COLO668 (cell line): ENCODE measurements around the gene HERC4.
A peak's percentile ranks its signal among the peaks of the same experiment; 100 is the strongest.
"Not testable (repeated sequence)": the region's sequence is repeated elsewhere in the genome, so short reads cannot be mapped to it uniquely, and the experiment has no call there.

ENCODE experiments used
- DNase-seq: peaks from one replicate; lab custom pipeline; 2025; ENCODE audit not compliant: unreplicated experiment; lab: John Stamatoyannopoulos, UW

The HERC4 gene

GRCh38 chr10:67884842-67885670 is 190.0 kb downstream of the HERC4 start:
- DNase-seq, result peak; percentile 73

GRCh38 chr10:67884313-67884841 is 190.7 kb downstream of the HERC4 start, which contains the start of gene SIRT1:
Gene SIRT1 (plus strand): TSS chr10:67884656. CDS start chr10:67884722, 66 bp downstream.
- peak; percentile 92 for DNase-seq

- no peak for DNase-seq
Measured at GRCh38 chr10:67883710-67884312, 191.3 kb downstream of the HERC4 start.

- no peak for DNase-seq
Measured at GRCh38 chr10:67878133-67878532, 196.9 kb downstream of the HERC4 start.

- DNase-seq, result not testable (repeated sequence)
Measured at GRCh38 chr10:67877421-67877820, 197.7 kb downstream of the HERC4 start.

DNA sequence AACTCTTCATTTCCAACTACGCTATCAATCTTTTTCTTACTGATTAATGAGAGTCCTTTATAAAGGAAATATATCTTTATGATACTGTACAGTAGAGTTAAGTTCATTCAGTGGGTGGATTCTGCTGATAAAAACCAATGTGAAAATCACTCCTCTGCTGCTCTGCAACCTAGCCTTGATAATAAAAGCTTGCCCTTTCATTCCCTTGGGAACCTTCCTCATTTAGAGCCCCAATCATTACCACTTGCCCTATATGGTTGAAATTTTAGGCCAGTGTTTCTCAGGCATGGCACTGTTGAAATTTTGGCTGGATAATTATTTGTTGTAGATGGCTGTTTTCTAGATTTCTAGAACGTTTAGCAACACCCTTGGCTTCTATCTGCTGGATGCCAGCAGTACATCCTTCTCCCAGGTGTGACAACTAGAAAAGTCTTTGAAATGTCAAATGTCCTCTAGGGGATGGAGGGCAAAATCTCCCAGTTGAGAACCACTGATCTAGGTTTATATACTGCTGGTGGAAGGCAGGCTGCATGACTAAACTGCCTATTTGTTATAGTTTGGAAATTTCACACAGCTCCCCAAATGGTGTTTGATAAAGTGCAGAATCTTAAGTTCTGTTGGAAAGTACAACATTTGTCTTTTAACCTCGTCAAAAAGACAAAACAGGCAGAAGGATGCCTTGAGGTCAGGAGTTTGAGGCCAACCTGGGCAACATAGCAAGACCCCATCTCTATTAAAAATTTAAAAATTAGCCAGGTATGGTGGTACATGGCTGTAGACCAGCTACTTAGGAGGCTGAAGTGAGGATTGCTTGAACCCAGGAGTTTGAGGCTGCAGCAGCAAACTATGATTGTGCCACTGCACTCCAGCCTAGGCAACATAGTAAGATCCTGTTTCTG is 199.5 kb downstream of the HERC4 start:
- no peak for DNase-seq
